Hepatocyte (in vitro differentiated cells): ENCODE measurements around the gene ROBO1.

Source experiments
- CTCF ChIP-seq: fragments of 200-600 bp; sonication (generic); IDR thresholded peaks from 2 replicates; pipeline ENCODE4 v1.5.1; 2016; ENCODE audit warnings: antibody characterized with exemption, mild to moderate bottlenecking; ENCODE audit not compliant: poor library complexity
- EZH2 ChIP-seq: fragments of 200-600 bp; sonication (generic); IDR thresholded peaks from 2 replicates; pipeline ENCODE4 v1.6.1; 2016; ENCODE audit warnings: antibody characterized with exemption, mild to moderate bottlenecking, borderline replicate concordance
- EZH2phosphoT487 ChIP-seq: fragments of 200-600 bp; sonication (generic); IDR thresholded peaks from one replicate; pipeline ENCODE4 v1.6.1; 2018; ENCODE audit warnings: antibody characterized with exemption, mild to moderate bottlenecking, low read depth, moderate library complexity; ENCODE audit not compliant: unreplicated experiment, severe bottlenecking

- TF ChIP-seq EZH2 (no peak), CTCF (no peak), EZH2phosphoT487 (no peak)
Observed at GRCh38 chr3:79461129-79461792, 306.5 kb downstream of the ROBO1 start.
